HuH-7 (cell line): ENCODE results near the gene SREBF1.

ENCODE experiments used
- DNase-seq: peaks from one replicate; pipeline ENCODE4 v3.0.0; 2011; ENCODE audit warnings: low spot score

Gene SREBF1

DNA sequence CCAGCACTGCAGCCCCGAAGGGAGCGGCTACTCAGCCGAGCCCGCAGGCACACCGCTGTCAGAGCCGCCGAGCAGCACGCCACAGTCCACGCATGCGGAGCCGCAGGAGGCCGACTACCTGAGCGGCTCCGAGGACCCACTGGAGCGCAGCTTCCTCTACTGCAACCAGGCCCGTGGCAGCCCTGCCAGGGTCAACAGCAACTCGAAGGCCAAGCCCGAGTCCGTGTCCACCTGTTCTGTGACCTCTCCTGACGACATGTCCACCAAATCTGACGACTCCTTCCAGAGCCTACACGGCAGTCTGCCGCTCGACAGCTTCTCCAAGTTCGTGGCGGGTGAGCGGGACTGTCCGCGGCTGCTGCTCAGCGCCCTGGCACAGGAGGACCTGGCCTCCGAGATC, 42.4 kb downstream of the SREBF1 start:
- DNase-seq, result no peak

DNA sequence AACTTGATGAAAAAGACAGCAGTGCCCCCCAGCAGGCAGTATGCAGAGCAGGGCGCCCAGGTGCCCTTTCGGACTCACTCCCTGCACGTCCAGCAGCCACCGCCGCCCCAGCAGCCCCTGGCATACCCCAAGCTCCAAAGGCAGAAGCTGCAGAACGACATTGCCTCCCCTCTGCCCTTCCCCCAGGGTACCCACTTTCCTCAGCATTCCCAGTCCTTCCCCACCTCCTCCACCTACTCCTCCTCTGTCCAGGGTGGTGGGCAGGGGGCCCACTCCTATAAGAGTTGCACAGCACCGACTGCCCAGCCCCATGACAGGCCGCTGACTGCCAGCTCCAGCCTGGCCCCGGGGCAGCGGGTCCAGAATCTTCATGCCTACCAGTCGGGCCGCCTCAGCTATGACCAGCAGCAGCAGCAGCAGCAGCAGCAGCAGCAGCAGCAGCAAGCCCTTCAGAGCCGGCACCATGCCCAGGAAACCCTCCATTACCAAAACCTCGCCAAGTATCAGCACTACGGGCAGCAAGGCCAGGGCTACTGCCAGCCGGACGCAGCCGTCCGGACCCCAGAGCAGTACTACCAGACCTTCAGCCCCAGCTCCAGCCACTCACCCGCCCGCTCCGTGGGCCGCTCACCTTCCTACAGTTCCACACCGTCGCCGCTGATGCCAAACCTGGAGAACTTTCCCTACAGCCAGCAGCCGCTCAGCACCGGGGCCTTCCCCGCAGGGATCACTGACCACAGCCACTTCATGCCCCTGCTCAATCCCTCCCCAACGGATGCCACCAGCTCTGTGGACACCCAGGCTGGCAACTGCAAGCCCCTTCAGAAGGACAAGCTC, 43.2 kb downstream of the SREBF1 start:
- no peak for DNase-seq

DNA sequence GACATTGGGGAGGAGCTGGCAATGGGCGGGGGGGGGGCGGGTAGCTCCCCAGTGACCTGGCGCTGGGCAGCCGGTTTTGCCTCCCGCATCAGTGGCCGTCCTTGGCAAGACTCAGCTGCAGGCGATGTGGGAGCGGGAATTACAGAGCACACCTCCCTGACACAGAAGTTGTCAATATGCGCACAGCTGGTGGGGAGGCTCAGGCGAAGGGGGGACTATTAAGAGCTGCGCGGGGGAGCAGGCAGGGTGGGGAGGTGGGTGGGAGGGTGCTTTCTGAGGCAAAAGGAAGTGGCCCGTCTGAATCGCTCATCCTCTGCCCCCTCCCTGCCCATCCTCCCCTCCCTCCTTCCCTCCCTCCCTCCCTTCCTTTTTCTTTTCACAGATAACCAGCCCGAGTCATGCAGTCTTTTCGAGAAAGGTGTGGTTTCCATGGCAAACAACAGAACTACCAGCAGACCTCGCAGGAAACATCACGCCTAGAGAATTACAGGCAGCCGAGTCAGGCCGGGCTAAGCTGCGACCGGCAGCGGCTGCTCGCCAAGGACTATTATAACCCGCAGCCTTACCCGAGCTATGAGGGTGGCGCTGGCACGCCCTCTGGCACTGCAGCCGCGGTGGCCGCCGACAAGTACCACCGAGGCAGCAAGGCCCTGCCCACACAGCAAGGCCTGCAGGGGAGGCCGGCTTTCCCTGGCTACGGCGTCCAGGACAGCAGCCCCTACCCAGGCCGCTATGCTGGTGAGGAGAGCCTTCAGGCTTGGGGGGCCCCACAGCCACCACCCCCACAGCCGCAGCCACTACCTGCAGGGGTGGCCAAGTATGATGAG, 44.0 kb downstream of the SREBF1 start:
- DNase-seq, result no peak

DNA sequence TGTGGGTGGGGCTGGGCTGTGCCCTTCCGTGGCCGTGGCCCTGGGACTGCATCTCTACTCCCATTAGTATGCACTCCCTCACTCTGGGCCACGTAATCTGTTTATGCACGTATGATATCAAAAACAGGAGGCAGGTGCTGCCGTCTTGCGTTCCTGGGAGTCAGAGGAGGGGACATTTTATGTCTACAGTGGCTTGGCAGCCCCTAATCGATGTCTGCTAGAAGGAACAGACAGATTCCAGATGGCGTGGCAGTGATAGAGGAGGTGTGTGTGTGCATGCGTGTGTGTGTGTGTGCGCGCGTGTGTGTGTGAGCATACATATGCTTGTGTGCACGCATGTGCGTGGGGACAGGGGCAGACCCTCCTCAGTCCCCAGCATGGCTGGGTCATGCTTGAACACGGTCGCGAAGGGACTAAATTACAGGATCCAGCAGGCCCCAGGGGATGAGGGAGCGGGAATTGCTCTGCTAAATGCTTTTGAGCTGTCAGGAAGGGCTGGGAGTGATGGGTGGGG, 44.7 kb downstream of the SREBF1 start:
- DNase-seq, result no peak

DNA sequence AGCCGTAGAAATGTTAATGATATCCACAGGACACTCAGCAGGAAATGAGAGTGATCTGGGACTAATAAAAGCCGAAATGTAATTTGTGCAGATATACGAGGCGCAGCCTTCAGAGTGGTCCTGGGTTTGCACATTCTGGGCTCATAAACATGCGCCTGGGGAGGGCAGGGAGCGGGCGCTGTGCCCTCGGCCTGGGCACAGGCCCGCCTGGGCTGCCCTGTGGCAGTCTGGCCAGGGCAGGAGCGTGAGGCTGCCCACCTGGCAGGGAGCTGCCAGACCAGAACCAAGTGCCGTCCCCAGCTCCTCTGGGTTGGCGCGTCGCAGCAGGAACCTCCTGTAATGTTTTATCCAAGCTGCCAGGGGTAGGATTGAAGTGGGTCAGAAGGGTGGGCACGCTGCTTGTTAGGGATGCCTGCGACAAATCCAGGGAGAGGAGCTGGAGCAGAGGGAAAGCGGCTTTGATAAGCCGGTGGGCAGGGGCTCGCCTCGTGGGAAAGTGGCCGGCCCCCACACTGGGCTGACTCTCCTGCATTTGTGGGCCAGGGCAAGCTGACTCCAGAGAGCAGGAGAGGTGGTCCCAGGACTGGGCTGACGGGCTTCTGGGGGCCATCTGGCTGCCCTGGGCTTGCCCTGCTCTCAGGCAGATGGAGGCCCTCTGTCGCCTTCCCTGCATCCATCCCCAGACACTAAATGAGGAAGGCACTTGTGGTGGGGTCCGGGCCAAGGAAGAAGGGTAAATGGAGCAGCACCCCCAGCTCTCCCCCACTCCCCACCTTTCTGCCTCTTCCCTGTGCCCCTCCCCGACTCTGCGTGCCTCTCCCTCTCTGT, 45.9 kb downstream of the SREBF1 start:
- DNase-seq, result no peak

DNA sequence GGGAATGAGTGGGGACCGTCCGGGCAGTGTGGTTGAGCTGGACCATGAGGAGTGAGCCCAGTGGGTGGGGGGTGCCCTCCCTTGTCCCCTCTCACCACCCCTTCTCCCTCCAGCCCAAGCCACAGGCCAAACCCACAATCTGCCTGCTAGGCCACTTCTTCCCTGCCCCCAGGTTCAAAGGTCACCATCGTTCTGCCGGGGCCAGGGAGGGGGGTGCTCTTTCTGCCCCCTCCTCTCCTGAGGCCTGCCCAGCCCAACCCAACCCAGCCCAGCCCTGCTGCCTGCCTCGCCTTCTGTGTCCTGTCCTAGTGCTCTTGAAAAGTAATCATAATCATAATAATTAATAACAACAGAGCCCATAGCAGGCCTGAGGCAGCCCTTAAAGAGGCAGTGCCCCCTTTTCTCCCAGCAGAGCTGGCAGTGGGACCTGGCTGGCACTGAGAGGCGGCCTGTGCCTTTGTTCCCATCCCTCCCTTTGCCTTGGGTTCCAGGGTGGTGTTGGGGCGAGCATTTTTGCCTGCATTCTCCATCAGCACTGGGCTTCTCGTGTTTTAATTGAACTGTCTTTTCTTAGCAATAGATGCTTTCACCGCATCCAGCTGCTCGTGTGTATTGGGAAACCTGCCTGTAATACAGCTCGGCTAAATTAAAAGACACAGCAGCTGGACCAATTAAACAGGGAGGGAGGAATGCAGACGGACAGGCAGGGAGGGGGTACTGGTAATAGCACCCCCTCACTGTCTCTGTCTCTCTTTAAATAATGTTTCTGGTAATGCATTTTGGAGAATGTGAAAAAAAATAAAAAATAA, 46.8 kb downstream of the SREBF1 start:
- no peak for DNase-seq

DNA sequence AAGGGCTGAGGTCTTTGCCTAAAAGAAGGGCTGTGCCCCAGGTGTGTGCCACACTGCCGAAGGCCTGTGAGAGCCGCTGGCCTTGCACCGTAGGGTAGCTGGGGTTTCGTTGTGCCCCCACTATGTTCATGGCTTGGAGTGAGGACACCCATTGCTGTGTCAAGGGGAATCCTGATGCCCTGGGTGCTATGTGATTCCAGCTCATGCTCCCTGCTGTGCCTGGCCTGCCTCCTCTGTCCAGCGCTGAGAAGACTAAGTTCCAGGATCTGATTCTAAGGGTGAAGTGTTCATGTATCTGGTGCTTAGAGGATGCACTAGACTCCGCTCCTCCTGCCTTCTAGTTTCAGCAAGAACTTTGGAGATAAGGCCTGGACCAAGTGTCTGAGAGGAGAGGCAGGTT, 47.4 kb downstream of the SREBF1 start:
- DNase-seq, result no peak

DNA sequence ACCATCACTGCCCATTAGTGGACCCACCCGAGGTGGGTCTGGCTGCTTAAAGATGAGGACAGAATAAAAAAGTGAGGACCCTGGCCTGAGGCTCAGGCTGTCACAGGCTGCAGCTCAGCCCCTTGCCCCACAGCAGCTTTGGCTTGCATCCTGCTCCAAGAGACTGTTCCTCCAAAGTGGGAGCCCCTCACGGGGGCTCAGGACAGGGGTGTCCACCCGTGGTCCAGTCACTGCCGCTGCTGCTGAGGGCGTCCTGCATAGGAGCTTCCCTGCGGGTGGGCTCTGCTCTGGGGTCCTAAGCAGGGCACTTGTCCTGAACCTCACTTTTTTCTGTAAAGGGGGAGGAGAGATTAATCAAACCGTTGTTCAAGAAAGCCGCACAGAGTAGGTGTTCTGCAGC, 47.8 kb downstream of the SREBF1 start:
- DNase-seq, result no peak

DNA sequence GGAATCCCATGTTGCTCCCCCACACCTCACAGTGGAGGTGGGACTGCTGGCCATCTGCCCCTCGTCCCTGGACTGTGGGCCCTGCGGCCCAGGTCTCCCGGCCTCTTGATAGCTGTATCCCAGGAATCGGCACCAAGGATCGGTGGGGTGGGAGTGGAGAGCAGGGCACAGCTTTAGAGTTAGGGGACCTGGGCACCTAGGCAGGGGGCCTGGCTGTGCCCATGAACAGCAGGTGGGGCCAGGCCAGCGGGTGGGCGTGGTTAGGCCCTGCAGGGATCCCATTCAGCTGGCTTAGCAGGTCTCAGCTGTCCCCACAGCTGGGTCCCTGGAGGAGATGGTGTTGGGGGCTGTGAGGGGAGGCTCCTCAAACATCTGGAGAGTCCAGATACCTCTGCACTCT, 49.2 kb downstream of the SREBF1 start:
- DNase-seq, result no peak

DNA sequence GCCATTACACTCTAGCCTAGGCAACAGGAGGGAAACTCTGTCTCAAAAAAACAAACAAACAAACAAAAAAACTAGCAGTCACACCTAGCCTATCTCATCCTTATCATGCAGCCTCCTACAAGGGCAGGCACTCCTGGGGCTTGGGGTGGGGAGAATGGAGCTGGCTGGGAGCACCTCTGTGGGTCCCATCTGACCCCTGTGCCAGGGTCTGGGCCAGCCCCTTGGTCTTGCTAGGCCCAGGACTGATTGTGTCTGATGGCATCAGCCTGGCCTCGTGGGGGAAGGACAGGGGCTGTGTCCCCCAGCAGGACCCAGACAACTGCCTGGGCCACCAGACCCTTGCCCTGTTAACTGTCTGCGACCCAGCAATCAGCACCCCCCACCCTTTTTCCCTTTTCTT, 49.8 kb downstream of the SREBF1 start:
- no peak for DNase-seq

DNA sequence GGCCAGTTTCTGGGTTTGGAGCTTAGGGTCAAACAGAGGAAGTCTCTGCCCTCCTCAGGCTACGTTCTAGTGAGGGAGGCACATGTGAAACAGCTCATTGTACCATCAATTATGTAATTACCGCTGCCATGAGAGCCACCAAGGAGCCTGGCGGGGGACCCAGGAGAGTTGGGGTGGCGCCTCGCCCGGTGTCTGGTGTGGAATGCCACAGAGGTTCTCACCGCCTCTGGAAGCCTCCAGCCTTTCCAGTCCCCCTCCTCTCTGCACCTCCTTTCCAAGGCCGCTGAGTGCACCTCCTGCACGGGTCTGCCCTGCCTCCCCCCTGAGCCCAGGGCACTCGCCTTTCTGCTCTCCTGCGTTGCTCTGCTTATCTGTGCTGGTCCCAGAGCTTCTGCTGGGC, 51.4 kb downstream of the SREBF1 start:
- DNase-seq, result no peak

DNA sequence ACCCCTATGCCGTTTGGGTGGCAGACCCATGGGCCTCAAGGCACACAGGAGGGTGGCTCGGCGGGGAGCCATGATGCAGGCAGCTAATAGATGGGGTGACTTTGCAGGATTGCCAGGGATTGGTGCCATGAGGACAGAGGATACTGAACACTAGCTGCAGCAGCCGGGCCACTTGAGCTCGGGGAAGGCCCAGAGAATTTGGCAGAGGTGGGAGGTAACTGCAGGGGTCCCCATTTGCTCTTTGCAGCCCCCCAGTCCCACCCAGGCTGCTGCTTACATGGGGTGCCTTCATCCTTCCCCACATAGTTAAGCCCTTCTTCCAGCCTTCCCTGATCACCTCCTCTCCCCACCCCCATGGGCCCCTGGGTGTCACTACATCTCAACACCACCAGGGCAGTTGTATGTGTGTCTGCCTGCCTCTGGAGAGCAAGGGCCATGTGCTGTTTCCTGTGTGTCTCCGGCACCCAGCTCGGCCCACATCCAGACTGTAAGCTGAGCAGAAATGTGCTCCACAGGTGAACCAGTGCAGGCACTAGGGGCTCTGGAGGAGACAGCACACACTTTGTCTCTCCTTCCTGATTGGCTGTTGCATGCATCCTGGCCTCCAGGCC, 52.0 kb downstream of the SREBF1 start:
- DNase-seq, result peak; percentile 84

DNA sequence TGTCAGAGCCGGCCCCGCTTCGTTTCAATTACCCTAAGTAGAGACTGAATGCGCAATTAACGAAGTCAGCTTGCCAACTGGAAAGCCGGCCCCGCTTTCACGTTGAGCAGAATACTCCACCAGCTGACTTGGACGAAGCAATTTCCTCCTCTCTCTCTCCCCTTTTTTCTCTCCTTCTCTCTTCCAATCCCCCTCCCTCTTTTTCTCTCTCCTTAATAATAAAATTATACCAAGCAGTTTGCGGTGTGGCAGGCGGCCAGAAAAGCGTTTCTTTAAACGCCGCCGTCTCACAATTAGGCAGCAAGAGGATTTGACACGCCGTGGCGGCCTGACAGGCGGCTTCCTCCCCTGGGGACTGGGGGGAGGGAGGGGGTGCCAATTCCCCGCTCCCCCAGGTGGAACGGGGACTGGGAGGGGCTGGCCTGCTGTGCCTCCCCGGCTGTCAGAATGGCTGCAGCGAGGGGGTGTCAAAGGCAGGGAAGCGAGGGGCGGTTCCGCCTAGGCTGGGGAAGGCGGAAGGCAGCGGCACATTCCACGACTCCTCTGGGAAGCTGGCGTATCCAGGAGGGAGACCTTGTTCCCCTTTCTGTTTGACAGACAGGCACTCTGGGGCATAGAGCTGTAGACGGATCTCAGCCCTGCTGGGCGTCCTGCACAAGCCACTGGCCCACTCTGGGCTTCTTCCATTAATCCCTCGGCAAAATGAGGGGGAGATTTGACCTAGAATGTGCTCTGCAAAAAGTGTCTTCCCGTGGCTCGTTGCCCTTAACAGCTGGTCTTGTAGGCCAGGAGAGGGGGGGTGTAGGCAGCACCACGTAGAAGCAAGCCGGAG, 52.7 kb downstream of the SREBF1 start:
- DNase-seq, result no peak

DNA sequence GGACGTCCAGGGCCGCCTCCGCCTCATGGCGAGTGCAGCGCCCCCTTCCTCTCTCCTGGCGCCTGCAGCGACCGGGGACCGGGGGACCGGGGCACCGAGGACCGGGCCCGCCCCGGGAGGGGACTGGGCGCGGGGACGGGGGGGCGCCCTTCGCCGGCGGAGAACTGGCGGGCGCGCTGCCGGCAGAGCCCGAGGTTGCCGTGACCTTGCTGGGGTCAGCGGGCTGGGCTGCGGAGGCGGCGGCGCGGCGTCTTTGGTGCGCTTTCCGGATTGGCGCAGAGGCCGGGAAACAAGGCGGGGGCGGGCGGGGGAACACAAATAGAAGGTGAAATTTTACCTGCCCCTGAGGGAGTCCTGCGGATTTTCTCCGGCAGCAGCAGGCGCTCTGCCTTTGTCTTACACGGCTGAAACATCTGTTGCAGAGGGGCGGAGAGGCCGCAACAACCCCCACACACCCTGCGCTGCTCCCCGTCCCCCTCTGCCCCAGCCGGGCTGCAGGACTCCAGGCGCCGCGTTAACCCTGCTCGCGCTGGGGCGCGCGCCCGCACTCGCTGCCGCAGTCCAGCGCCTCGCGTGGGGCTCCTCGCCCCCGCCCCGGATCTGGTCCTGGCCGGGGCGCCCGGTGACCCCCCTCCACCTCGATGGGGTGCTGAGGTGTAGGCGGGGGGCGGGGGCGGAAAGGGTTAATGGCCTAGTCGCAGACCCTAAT, 53.5 kb downstream of the SREBF1 start:
- peak; percentile 87 for DNase-seq

DNA sequence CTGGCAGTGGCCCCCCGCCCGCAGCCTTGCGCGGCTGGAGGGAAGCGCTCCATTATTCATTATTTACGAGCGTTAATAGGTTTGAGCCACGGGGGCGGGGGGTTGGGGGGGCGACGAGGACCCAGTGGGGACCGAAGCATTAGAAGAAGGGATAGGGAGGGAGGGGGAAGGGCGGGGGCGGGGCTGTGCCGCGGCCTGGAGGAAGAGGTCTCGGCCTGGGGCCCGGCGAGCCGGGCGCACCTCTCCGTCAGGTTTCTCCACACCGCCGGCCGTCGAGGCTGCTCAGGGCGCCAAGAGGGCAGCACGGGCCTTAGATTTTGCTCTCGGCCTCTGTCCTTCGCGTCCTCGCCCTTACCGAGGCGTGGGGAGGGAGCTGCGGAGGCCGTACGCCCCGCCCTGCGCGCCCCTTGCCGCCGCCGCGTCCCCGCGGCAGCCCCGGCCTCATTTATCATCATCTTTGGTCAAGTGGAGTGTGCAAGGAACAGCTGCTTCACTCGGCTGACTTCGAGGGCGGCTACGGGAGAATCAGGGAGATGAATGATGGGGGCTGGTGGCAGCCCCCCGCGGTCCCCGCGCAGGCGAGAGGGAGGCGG, 54.2 kb downstream of the SREBF1 start:
- peak; percentile 52 for DNase-seq

DNA sequence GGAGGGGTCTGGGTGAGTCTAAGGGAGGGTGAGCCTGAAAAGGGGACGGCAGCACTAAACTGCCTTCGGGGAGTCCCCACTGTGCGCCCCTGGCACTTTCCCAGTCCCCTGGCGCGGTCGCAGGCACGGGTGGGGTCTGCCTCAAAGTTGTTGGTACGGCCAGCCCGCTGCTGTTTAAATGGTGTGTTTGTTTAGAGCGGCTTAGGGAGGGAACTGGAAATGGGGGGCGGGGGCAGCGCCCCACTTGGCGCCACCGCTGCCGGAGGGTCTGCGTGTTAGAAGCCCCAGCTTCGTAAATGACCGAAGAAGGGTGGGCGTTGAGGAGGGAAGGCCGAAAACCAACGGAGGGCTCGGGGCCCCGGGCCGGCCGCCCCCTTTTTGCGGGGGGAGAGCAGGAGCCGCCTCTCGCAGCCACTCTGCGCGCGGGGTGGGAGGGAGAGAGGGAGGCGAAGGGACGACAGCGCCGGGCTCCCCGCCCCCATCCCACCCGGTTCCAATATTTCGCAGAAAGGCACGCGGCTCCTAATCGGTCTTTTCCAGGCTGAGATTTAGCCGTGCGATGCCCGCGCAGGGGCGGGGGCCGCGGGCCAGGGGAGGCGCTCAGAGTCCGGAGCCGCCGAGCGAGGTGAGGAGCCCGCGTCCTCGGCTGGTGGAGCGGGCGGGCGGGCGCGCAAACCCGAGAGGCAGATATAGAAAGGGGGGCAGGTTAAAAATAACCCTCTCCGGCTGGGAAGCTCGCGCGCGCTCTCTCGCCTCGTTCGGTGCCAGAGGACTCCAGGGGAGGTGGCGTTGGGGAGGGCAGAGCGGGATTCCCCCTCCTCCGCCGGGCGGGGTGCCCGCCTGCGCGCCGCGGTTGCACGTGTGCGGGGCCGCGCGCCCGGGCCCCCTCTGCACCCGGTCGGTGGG, 54.9 kb downstream of the SREBF1 start:
- DNase-seq, result peak; percentile 44

DNA sequence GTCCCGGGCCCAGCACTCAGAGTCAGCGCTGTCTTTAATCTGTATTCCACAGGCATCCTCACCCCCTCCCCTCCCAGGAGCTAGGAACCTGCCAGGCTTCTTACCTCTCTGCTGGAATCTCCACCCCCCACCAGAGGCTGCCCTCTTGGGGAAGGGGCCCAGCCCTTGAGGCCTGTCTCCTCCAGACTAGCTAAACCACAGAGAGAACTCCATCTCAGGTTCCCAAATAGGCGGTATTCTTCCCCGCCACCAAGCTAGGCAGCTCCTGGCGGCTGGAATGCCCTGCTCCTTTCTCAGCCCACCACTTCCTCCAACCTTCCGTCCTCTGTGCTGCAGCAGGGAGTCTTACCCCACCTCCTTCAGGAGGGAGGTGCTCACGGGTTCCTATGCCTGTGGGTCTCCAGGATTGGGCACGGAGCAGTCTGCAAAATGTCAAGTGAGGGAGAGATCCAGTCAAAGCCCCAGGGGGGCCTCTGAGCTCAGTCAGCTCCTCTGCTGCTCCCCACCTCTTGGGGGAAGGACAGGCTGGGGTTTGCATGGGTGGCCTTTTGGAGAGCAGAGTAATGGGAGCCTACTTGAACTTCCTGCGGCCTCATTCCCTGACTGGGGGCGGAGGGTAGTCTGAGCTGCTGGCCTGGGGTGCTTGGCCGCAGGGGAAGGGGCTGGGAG, 55.7 kb downstream of the SREBF1 start:
- DNase-seq, result no peak
